Breast epithelium (tissue), 4 donors: Measurements from ENCODE around the gene ATXN1. TPM values are rescaled to one million over a fixed set of nuclear protein-coding genes. Genes with fewer than 3 reads are reported as not detected.
"Not testable (repeated sequence)": the region's sequence is repeated elsewhere in the genome, so short reads cannot be mapped to it uniquely, and the experiment has no call there.

Source experiments
- DNase-seq, 2 donors: peaks; one replicate each; pipeline ENCODE4 v3.0.0-alpha.2; 2019; ENCODE audit warnings: low spot score in 2 of 2
- H3K27ac ChIP-seq, 2 donors: fragments of 200-600 bp; sonication (generic) in 1 of 2; one replicate each; pipeline ENCODE4 v1.5.1; 2016 to 2019; ENCODE audit warnings: mild to moderate bottlenecking in 1 of 2
- H3K27me3 ChIP-seq, 2 donors: fragments of 200-600 bp; sonication (generic) in 1 of 2; one replicate each; pipeline versions ENCODE4 v1.5.1 to v1.6.0; 2017 to 2019; ENCODE audit warnings: control low read depth in 1 of 2, mild to moderate bottlenecking in 1 of 2
- H3K36me3 ChIP-seq: fragments of 200-600 bp; one replicate; pipeline ENCODE4 v1.5.1; 2019
- H3K4me1 ChIP-seq, 2 donors: fragments of 200-600 bp; sonication (generic); one replicate each; pipeline ENCODE4 v1.5.1; 2016 to 2019; ENCODE audit warnings: control low read depth in 1 of 2
- H3K4me3 ChIP-seq, 3 donors: fragments of 200-600 bp; sonication (generic); 1 replicate in 2 of 3; 2 replicates in 1 of 3; pipeline ENCODE4 v1.5.1; 2016 to 2019; ENCODE audit warnings: mild to moderate bottlenecking in 3 of 3, moderate library complexity in 2 of 3
- H3K9me3 ChIP-seq, 2 donors: fragments of 200-600 bp; sonication (generic) in 1 of 2; one replicate each; pipeline ENCODE4 v1.5.1; 2016 to 2019; ENCODE audit warnings: control low read depth in 1 of 2
- CTCF ChIP-seq, 3 donors: fragments of 450-650 bp; IDR thresholded peaks; one replicate each; pipeline ENCODE4 v1.5.1; 2016 to 2017; ENCODE audit warnings: antibody characterized with exemption in 3 of 3, mild to moderate bottlenecking in 3 of 3, moderate library complexity in 3 of 3
- POLR2A ChIP-seq: fragments of 450-650 bp; IDR thresholded peaks from one replicate; pipeline ENCODE4 v1.6.1; 2016; ENCODE audit warnings: antibody characterized with exemption, mild to moderate bottlenecking, moderate library complexity
- POLR2AphosphoS5 ChIP-seq, 3 donors: sonication (generic); formaldehyde crosslinking; IDR thresholded peaks; one replicate each; pipeline ENCODE4 v1.6.1; 2017; ENCODE audit warnings: antibody characterized with exemption in 3 of 3
- intact Hi-C: fragments of 100-400 bp; cut with DNase I; formaldehyde crosslinking; loops from one replicate; pipeline ENCODE4 v1.15.1; 2023; ENCODE audit warnings: low total_unique reads
- total RNA-seq, 3 donors: library from RNA; depleted of rRNA; stranded (reverse); fragments of >200 nt; gene quantifications; one replicate each; pipeline ENCODE4 v1.1.0, GENCODE V29; 2016

ATXN1 gene
- total RNA-seq, 3 donors from 2014 or later: 26.7 to 63.2 (median 37.4) TPM

- no peak overlapping the region for H3K27ac ChIP-seq
- H3K4me1 ChIP-seq: no peaks in the 10 kb centered on the region
- no peak overlapping the region for H3K4me3 ChIP-seq
- TF ChIP-seq POLR2A (no peak), POLR2AphosphoS5 (IDR thresholded peaks at IDR 0.05) (no peak), CTCF (IDR thresholded peaks at IDR 0.05) (no peak)
- no peak for DNase-seq
- no peaks in the 10 kb centered on the region for H3K27me3 ChIP-seq
- H3K9me3 ChIP-seq: peaks cover 0 to 8% of the 10 kb centered on the region in 2 donors
- H3K36me3 ChIP-seq: no peaks in the 10 kb centered on the region
- intact Hi-C loops: no loop called here
Measured at GRCh38 chr6:16787128-16787682, 25.9 kb upstream of the ATXN1 start.

- no peak overlapping the region for H3K4me3 ChIP-seq
- no peaks in the 10 kb centered on the region for H3K27me3 ChIP-seq
- peaks cover 0 to 8% of the 10 kb centered on the region in 2 donors for H3K9me3 ChIP-seq
- DNase-seq: no peak
- no peaks in the 10 kb centered on the region for H3K4me1 ChIP-seq
- intact Hi-C loops: no loop called here
- H3K36me3 ChIP-seq: no peaks in the 10 kb centered on the region
- H3K27ac ChIP-seq: no peak overlapping the region
- TF ChIP-seq POLR2AphosphoS5 (IDR thresholded peaks at IDR 0.05) (no peak), CTCF (IDR thresholded peaks at IDR 0.05) (no peak), POLR2A (no peak)
Measured at GRCh38 chr6:16785496-16785895, 24.2 kb upstream of the ATXN1 start.

- intact Hi-C loops, H3K4me3 ChIP-seq, H3K4me1 ChIP-seq, H3K27me3 ChIP-seq, H3K36me3 ChIP-seq, H3K9me3 ChIP-seq, H3K27ac ChIP-seq, DNase-seq: not testable (repeated sequence)
Measured at GRCh38 chr6:16784957-16785356, 23.7 kb upstream of the ATXN1 start.

- no peak overlapping the region for H3K27ac ChIP-seq
- DNase-seq: no peak
- no peaks in the 10 kb centered on the region for H3K36me3 ChIP-seq
- H3K27me3 ChIP-seq: no peaks in the 10 kb centered on the region
- intact Hi-C loops: no loop called here
- no peaks in the 10 kb centered on the region for H3K4me1 ChIP-seq
- no peak overlapping the region for H3K4me3 ChIP-seq
- TF ChIP-seq POLR2AphosphoS5 (IDR thresholded peaks at IDR 0.05): no peak
- no peak for TF ChIP-seq POLR2A
- TF ChIP-seq CTCF (IDR thresholded peaks at IDR 0.05): no peak
- H3K9me3 ChIP-seq: peaks cover 0 to 2% of the 10 kb centered on the region in 2 donors
Measured at GRCh38 chr6:16783952-16784565, 22.8 kb upstream of the ATXN1 start.

- H3K27ac ChIP-seq: no peak overlapping the region
- no peak overlapping the region for H3K4me3 ChIP-seq
- no peak for TF ChIP-seq POLR2A
- no peak for TF ChIP-seq CTCF (IDR thresholded peaks at IDR 0.05)
- TF ChIP-seq POLR2AphosphoS5 (IDR thresholded peaks at IDR 0.05): no peak
- H3K9me3 ChIP-seq: no peaks in the 10 kb centered on the region
- H3K36me3 ChIP-seq: no peaks in the 10 kb centered on the region
- no peaks in the 10 kb centered on the region for H3K27me3 ChIP-seq
- intact Hi-C loops: no loop called here
- H3K4me1 ChIP-seq: no peaks in the 10 kb centered on the region
- DNase-seq: no peak
Measured at GRCh38 chr6:16783509-16783908, 22.2 kb upstream of the ATXN1 start.
